ENCODE measurements around the gene SNX20. TPM values are rescaled to one million over a fixed set of nuclear protein-coding genes. Genes with fewer than 3 reads are reported as not detected.

Gene SNX20
- total and polyA plus RNA-seq, 10 of the 15 experiments (the other 5 are each of a cell fraction or from before 2014, with no cell fraction given): 4.6 to 30.8 (median 21.9) TPM

GRCh38 chr16:50629334-50629733, 51.8 kb downstream of the SNX20 start:
- no peaks in the 10 kb centered on the region for H4K20me1 ChIP-seq (ENCODE audit: control insufficient read depth, insufficient read depth)
- no peaks in the 10 kb centered on the region for H3K36me3 ChIP-seq (ENCODE audit: control insufficient read depth in 2 of 2, insufficient read depth in 2 of 2, low read length in 1 of 2)
- H3K4me1 ChIP-seq (ENCODE audit: control insufficient read depth, insufficient read depth, low read length): peaks cover 4% of the 10 kb centered on the region
- no peaks in the 10 kb centered on the region for H3K27me3 ChIP-seq (replicated peaks in 1 of 2; ENCODE audit: control insufficient read depth in 2 of 2, insufficient read depth in 2 of 2, low read length in 1 of 2)
- no peak for FAIRE-seq
- POLR2A ChIA-PET: no interaction called here
- no peaks in the 10 kb centered on the region for H3K79me2 ChIP-seq (ENCODE audit: control insufficient read depth, insufficient read depth, low read length)
- CTCF ChIA-PET: interaction anchor here (1.0 to 2.6 kb wide), 2 partner anchors 177 kb away, joined by 3 to 7 read pairs; no protein-coding TSS in a partner anchor
- no peak overlapping the region for H2AFZ ChIP-seq (ENCODE audit: control insufficient read depth, low read depth, low read length)
- RAD21 ChIA-PET (ENCODE audit: unreplicated experiment): no interaction called here
- WGBS (ENCODE audit: insufficient coverage, insufficient replicate concordance, low lambda C conversion rate, missing lambda C conversion rate): 53% methylated on average over 4 of the region's 4 CpGs
- DNase-seq (ENCODE audit: low read depth, low spot score): no peak
- intact Hi-C loops (cut with micrococcal nuclease; ENCODE audit: unreplicated experiment) (no loop called here), in situ Hi-C loops (cut with MboI) (no loop called here)
- no peak overlapping the region for H3K27ac ChIP-seq (ENCODE audit: control insufficient read depth, insufficient read depth)
- H3K9me3 ChIP-seq (replicated peaks; ENCODE audit: control insufficient read depth, insufficient read depth, low read length): no peaks in the 10 kb centered on the region
- no peak overlapping the region for H3K9ac ChIP-seq (ENCODE audit: control insufficient read depth, insufficient read depth, low read length)
- no TSS peak for BruUV-seq (replicated peaks)
- no peak for ATAC-seq
- H3K4me3 ChIP-seq: no peak overlapping the region
- no peak for TF ChIP-seq RB1 (IDR thresholded peaks at IDR 0.05; ENCODE audit: borderline replicate concordance)
- no peak for TF ChIP-seq TBL1XR1 (IDR thresholded peaks at IDR 0.05; ENCODE audit: low read depth, low read length)
- TF ChIP-seq SMAD5 (IDR thresholded peaks at IDR 0.05; ENCODE audit: low read depth): no peak
- TF ChIP-seq FOXM1 (IDR thresholded peaks at IDR 0.05; ENCODE audit: low read depth, low read length): no peak
- TF ChIP-seq NFXL1 (IDR thresholded peaks at IDR 0.05; ENCODE audit: borderline replicate concordance): no peak
- TF ChIP-seq SKIL (IDR thresholded peaks at IDR 0.05; ENCODE audit: low read depth, poor library complexity, severe bottlenecking): no peak
- no peak for TF ChIP-seq CBX3 (IDR thresholded peaks at IDR 0.05; ENCODE audit: borderline replicate concordance, low read depth)
- no peak for TF ChIP-seq ZBTB4 (CRISPR knock-in tag; IDR thresholded peaks at IDR 0.05)
- TF ChIP-seq RELA (IDR thresholded peaks at IDR 0.05; ENCODE audit: borderline replicate concordance, partially characterized antibody): no peak
- no peak for TF ChIP-seq SPI1 (IDR thresholded peaks at IDR 0.05; ENCODE audit: borderline replicate concordance, insufficient read depth, low read depth, low read length)
- TF ChIP-seq USF2 (IDR thresholded peaks at IDR 0.05; ENCODE audit: borderline replicate concordance, low read depth, low read length): no peak
- no peak for TF ChIP-seq PML (IDR thresholded peaks at IDR 0.05; ENCODE audit: low read length)
- TF ChIP-seq NFYB (IDR thresholded peaks at IDR 0.05; ENCODE audit: insufficient read depth, low read depth, low read length): no peak
- SMC1A ChIA-PET (ENCODE audit: uncharacterized antibody, unreplicated experiment): no interaction called here
- H3K4me2 ChIP-seq (ENCODE audit: control insufficient read depth, insufficient read depth): no peak overlapping the region

Measured in GM12878 (cell line).